Hepatocyte (in vitro differentiated cells): ENCODE results near the gene BCL7B. TPM values are rescaled to one million over a fixed set of nuclear protein-coding genes. Genes with fewer than 3 reads are reported as not detected.

Experiments
- DNase-seq: peaks from one replicate; pipeline ENCODE4 v3.0.0-alpha.2; 2016; ENCODE audit warnings: low spot score
- H2AFZ ChIP-seq: fragments of 200-600 bp; sonication (generic); 2 replicates; pipeline ENCODE4 v1.6.0; 2016; ENCODE audit warnings: antibody characterized with exemption, mild to moderate bottlenecking
- H3K27ac ChIP-seq: fragments of 200-600 bp; sonication (generic); 2 replicates; pipeline ENCODE4 v1.5.1; 2016; ENCODE audit warnings: mild to moderate bottlenecking
- H3K27me3 ChIP-seq: fragments of 200-600 bp; sonication (generic); 2 replicates; pipeline ENCODE4 v1.6.1; 2016
- H3K36me3 ChIP-seq: fragments of 200-600 bp; sonication (generic); replicated peaks from 2 replicates; pipeline ENCODE4 v1.5.1; 2016; ENCODE audit warnings: low read depth; ENCODE audit not compliant: insufficient read depth
- H3K4me1 ChIP-seq: fragments of 200-600 bp; sonication (generic); 2 replicates; pipeline ENCODE4 v1.5.1; 2016; ENCODE audit warnings: mild to moderate bottlenecking, moderate library complexity; ENCODE audit not compliant: insufficient read depth
- H3K4me2 ChIP-seq: fragments of 200-600 bp; sonication (generic); 2 replicates; pipeline ENCODE4 v1.6.0; 2016
- H3K4me3 ChIP-seq: fragments of 200-600 bp; sonication (generic); 2 replicates; pipeline ENCODE4 v1.5.1; 2016; ENCODE audit warnings: mild to moderate bottlenecking
- H3K79me2 ChIP-seq: fragments of 200-600 bp; sonication (generic); 2 replicates; pipeline ENCODE4 v1.6.0; 2017; ENCODE audit warnings: mild to moderate bottlenecking
- H3K9me2 ChIP-seq: fragments of 200-600 bp; sonication (generic); replicated peaks from 2 replicates; pipeline ENCODE4 v1.6.0; 2017; ENCODE audit warnings: mild to moderate bottlenecking; ENCODE audit not compliant: insufficient read depth
- H3K9me3 ChIP-seq: fragments of 200-600 bp; sonication (generic); 2 replicates; pipeline ENCODE4 v1.5.1; 2016; ENCODE audit warnings: low read depth, mild to moderate bottlenecking
- H4K20me1 ChIP-seq: fragments of 200-600 bp; sonication (generic); 2 replicates; pipeline ENCODE4 v1.6.0; 2016; ENCODE audit warnings: mild to moderate bottlenecking; ENCODE audit not compliant: insufficient read depth, poor library complexity, severe bottlenecking
- CTCF ChIP-seq: fragments of 200-600 bp; sonication (generic); IDR thresholded peaks from 2 replicates; pipeline ENCODE4 v1.5.1; 2016; ENCODE audit warnings: antibody characterized with exemption, mild to moderate bottlenecking; ENCODE audit not compliant: poor library complexity
- EZH2 ChIP-seq: fragments of 200-600 bp; sonication (generic); IDR thresholded peaks from 2 replicates; pipeline ENCODE4 v1.6.1; 2016; ENCODE audit warnings: antibody characterized with exemption, mild to moderate bottlenecking, borderline replicate concordance
- EZH2phosphoT487 ChIP-seq: fragments of 200-600 bp; sonication (generic); IDR thresholded peaks from one replicate; pipeline ENCODE4 v1.6.1; 2018; ENCODE audit warnings: antibody characterized with exemption, mild to moderate bottlenecking, low read depth, moderate library complexity; ENCODE audit not compliant: unreplicated experiment, severe bottlenecking
- WGBS: methylation state at CpG from one replicate; pipeline ENCODE4 v1.1.6; 2016; ENCODE audit warnings: low lambda C conversion rate; ENCODE audit errors: missing lambda C conversion rate; 5-methylcytosine and 5-hydroxymethylcytosine counted together
- polyA plus RNA-seq: library from polyadenylated mRNA; unstranded; fragments of >200 nt; fragmentation: Nextera tagmentation; extraction: Ambion mirVana; gene quantifications from 2 replicates; pipeline ENCODE4 v1.2.1, GENCODE V29; 2016
- total RNA-seq: library from RNA; depleted of rRNA; stranded (reverse); fragments of >200 nt; gene quantifications from 2 replicates; pipeline ENCODE4 v1.2.3, GENCODE V29; 2014

Gene BCL7B
- total RNA-seq (34.5 and 44.7 TPM in 2 replicates), polyA plus RNA-seq (54.0 and 60.3 TPM in 2 replicates)

GRCh38 chr7:73557397-73558257 lies at the start of gene BCL7B:
Gene BCL7B (minus strand): TSS chr7:73557690. CDS start chr7:73557578, 112 bp downstream.
- H2AFZ ChIP-seq, result peak within 1 kb of the TSS; percentile 84
- no peaks in the 10 kb centered on the region for H3K9me2 ChIP-seq
- H4K20me1 ChIP-seq, result peaks cover 24% of the 10 kb centered on the region
- peak within 1 kb of the TSS; percentile 83 for H3K4me3 ChIP-seq
- H3K79me2 ChIP-seq, result peaks cover 41% of the 10 kb centered on the region
- WGBS, result 13% methylated on average over 33 of the region's 83 CpGs
- peak; percentile 92 for DNase-seq
- H3K27ac ChIP-seq, result peak within 1 kb of the TSS; percentile 100
- no peaks in the 10 kb centered on the region for H3K27me3 ChIP-seq
- peaks cover 13% of the 10 kb centered on the region for H3K4me1 ChIP-seq
- H3K36me3 ChIP-seq, result no peaks in the 10 kb centered on the region
- H3K9me3 ChIP-seq, result no peaks in the 10 kb centered on the region
- TF ChIP-seq EZH2, result no peak
- no peak for TF ChIP-seq CTCF
- TF ChIP-seq EZH2phosphoT487, result no peak
- peak within 1 kb of the TSS; percentile 91 for H3K4me2 ChIP-seq

DNA sequence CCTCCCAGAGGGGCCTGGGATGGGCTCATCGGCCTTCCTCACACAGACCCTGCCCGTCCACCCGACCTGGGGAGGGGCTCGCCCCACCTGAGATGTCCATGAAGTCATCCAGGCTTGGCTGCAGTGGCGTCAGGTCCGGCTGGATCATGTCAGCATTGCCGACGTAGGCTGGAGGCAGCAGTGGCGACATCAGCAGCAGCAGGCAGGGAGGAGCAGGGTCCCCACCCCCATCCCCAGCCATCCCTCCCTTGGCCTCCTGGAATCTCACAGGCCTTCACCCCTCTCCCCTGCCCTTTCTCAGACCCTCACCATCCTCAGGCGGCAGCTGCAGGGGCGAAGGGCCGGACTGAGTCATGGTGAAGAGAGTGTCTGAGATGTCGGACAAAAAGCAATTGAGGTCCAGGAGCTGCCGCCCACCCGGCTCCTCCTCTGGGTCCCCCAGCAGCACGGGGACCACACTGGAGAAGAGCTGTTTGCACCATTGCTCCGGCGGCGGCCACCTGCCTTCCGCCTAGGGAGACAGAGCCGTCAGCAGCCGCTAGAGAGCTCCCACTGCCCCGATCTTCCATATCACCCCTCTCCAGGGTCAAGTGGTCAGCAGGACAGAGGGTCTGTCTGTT lies 48.2 kb upstream of the BCL7B start:
- H3K4me1 ChIP-seq, result no peaks in the 10 kb centered on the region
- H3K79me2 ChIP-seq, result no peaks in the 10 kb centered on the region
- no peaks in the 10 kb centered on the region for H3K27me3 ChIP-seq
- TF ChIP-seq EZH2phosphoT487 (no peak), CTCF (no peak), EZH2 (no peak)
- no peaks in the 10 kb centered on the region for H4K20me1 ChIP-seq
- 80% methylated on average over 23 of the region's 23 CpGs for WGBS
- H3K36me3 ChIP-seq, result no peaks in the 10 kb centered on the region
- no peak overlapping the region for H3K4me3 ChIP-seq
- no peaks in the 10 kb centered on the region for H3K9me2 ChIP-seq
- DNase-seq, result no peak
- H3K4me2 ChIP-seq, result no peak overlapping the region
- no peak overlapping the region for H3K27ac ChIP-seq
- H2AFZ ChIP-seq, result no peak overlapping the region
- H3K9me3 ChIP-seq, result no peaks in the 10 kb centered on the region

DNA sequence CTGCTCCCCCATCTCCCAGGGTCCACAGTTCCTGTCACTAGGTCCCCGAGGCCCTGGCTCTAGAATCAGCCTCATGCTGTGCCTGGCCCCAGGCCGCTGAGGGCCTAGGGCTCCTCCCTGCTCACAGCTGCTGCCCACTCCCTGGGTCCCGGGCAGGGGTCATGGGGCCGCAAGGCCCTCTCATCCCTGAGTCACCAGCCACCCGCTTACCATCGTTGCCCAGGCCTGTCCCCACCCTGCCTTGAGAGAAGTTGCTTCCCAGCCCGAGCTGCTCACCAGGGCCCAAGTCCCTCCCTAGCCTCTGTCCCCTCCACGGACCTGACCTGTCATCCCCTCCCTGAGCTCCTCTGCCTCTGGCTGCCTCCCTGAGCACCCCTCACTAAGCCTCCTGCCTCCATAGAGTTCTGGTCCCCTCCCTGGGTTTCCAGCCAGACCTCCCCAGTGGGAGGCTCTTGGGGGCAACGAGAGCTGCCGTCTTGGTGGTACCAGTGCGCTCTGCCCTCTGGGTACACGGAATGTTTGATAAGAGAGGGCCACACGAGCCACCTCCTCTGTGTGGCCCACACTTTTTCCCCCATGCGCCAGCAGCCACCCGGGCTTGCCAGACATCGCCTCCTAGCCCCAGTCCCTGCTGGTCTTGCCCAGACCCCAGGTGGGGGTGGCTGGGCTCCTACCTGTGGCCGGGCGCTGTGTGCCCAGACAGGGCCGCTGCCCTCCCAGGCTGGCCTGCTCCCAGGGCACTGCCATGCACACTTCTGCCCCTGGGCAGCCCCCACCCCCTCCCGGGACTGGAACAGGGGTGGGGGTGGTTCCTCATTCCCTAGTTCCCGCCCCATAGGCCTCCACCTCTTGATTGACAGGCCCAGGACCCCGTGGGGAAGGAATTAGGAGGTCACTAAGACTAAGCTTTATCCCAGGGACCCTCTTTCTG lies 45.5 kb upstream of the BCL7B start:
- Histone ChIP-seq H3K9me2 (no peaks in the 10 kb centered on the region), H2AFZ (no peak overlapping the region), H3K4me1 (no peaks in the 10 kb centered on the region), H3K4me2 (no peak overlapping the region), H3K79me2 (no peaks in the 10 kb centered on the region), H3K27ac (no peak overlapping the region), H3K4me3 (no peak overlapping the region), H3K9me3 (no peaks in the 10 kb centered on the region), H3K36me3 (no peaks in the 10 kb centered on the region), H3K27me3 (no peaks in the 10 kb centered on the region), H4K20me1 (no peaks in the 10 kb centered on the region)
- TF ChIP-seq CTCF (no peak), EZH2phosphoT487 (no peak), EZH2 (no peak)
- no peak for DNase-seq
- WGBS, result 83% methylated on average over 21 of the region's 22 CpGs
